Activated naive CD8-positive, alpha-beta T cell treated with anti-CD3 and anti-CD28 coated beads for 36 hours (primary cell): ENCODE measurements around the gene EIF6. TPM values are rescaled to one million over a fixed set of nuclear protein-coding genes. Genes with fewer than 3 reads are reported as not detected.
A peak's percentile ranks its signal among the peaks of the same experiment; 100 is the strongest.

ENCODE experiments used
- DNase-seq: peaks from one replicate; pipeline ENCODE4 v3.0.0; 2021
- H3K27ac Mint-ChIP-seq: one replicate; pipeline ENCODE4 v1.8.0; 2022; ENCODE audit warnings: mild to moderate bottlenecking, moderate library complexity, mixed read lengths
- H3K27me3 Mint-ChIP-seq: one replicate; pipeline ENCODE4 v1.8.0; 2022; ENCODE audit warnings: mild to moderate bottlenecking, mixed read lengths
- H3K36me3 Mint-ChIP-seq: one replicate; pipeline ENCODE4 v1.8.0; 2021; ENCODE audit warnings: mild to moderate bottlenecking, mixed read lengths
- H3K4me1 Mint-ChIP-seq: one replicate; pipeline ENCODE4 v1.8.0; 2021; ENCODE audit warnings: mixed read lengths
- H3K4me3 Mint-ChIP-seq: one replicate; pipeline ENCODE4 v1.8.0; 2022; ENCODE audit warnings: mild to moderate bottlenecking, moderate library complexity, mixed read lengths
- H3K9me3 Mint-ChIP-seq: one replicate; pipeline ENCODE4 v1.8.0; 2022; ENCODE audit warnings: mixed read lengths
- total RNA-seq, 2 experiments: library from RNA; stranded (reverse); gene quantifications; one replicate each; pipeline ENCODE4 v1.2.3, GENCODE V29; 2021

The EIF6 gene
- total RNA-seq, 2 experiments from 2014 or later, result 172 to 179 TPM

GRCh38 chr20:35291654-35292503 is 7.3 kb upstream of the EIF6 start, which contains the start of gene FAM83C:
TSS of gene FAM83C (minus strand) at chr20:35292425. CDS start at chr20:35292304, 121 bp downstream.
- no peaks in the 10 kb centered on the region for H3K27me3 Mint-ChIP-seq
- no peak within 1 kb of the TSS for H3K27ac Mint-ChIP-seq
- no peak within 1 kb of the TSS for H3K4me3 Mint-ChIP-seq
- no peak for DNase-seq
- no peaks in the 10 kb centered on the region for H3K4me1 Mint-ChIP-seq
- H3K9me3 Mint-ChIP-seq, result no peaks in the 10 kb centered on the region
- H3K36me3 Mint-ChIP-seq, result no peaks in the 10 kb centered on the region

DNA sequence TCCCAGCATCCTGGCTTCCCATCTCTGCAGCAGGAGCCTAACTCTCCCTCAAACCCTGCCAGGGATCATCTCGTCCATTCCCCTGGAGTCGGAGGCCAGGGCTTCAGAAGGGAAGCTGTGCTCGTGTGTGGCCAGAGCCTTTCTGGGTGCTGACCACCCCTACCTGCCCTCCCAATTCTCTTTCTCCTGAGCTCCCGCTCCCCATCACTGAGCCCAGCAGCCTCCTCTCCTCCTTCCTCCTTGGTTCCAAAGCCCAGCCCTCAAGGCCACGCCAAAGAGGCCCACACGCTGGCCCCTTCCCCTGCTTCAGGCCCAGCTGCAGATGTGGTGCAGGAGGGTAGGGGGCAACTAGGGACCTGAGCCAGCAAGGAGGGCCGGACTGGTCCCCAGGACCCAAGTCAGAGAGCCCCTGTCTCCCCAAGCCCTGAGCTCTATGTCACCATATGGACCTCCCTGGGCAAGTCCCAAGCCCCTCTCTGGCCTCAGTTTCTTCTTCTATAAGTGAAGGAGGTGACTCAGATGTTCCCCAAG is 6.4 kb upstream of the EIF6 start:
- Mint-ChIP-seq H3K27me3 (no peaks in the 10 kb centered on the region), H3K27ac (no peak overlapping the region), H3K36me3 (no peaks in the 10 kb centered on the region), H3K9me3 (no peaks in the 10 kb centered on the region), H3K4me3 (no peak overlapping the region), H3K4me1 (no peaks in the 10 kb centered on the region)
- no peak for DNase-seq

DNA sequence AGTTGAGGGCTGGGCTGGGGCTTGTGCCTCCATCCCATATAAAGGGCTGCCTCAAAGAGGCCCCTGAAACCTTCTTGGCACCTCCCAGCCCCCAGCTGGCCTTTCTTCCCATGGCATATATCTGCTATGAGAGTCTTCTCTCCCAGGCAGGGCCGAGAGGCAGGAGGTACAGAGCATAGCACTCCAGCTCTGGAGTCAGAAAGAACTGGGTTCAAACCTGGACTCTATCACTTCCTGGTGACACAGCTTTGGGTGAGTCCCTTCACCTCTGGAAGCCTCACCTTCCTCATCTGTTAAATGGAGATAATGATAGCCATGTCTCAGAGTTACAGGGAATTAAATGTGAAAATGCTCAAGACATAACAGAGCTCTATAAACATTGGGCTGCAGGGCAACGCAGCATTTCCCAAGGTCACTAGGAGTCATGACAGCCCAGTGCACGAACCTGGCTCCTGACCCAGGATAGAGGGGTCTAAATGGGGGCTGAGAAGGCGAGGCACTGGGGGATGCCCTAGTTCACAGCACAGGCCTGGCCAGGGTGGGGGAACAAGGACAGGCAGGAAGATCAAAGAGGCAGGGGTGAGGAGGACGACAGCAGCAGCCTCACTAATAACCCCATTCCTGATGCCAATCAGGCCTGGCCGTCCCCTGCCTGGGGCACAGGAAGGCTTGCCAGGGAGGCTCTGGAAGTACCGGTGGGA is 5.8 kb upstream of the EIF6 start:
- H3K36me3 Mint-ChIP-seq, result no peaks in the 10 kb centered on the region
- DNase-seq, result no peak
- no peak overlapping the region for H3K27ac Mint-ChIP-seq
- H3K4me1 Mint-ChIP-seq, result peaks cover 3% of the 10 kb centered on the region
- H3K27me3 Mint-ChIP-seq, result no peaks in the 10 kb centered on the region
- H3K4me3 Mint-ChIP-seq, result no peak overlapping the region
- H3K9me3 Mint-ChIP-seq, result no peaks in the 10 kb centered on the region

- DNase-seq, result no peak
- Mint-ChIP-seq H3K36me3 (peaks cover 11% of the 10 kb centered on the region), H3K4me1 (peaks cover 8% of the 10 kb centered on the region), H3K9me3 (no peaks in the 10 kb centered on the region), H3K27me3 (no peaks in the 10 kb centered on the region), H3K4me3 (no peak overlapping the region), H3K27ac (no peak overlapping the region)
Observed at GRCh38 chr20:35288325-35289060, 3.9 kb upstream of the EIF6 start.

- Mint-ChIP-seq H3K9me3 (no peaks in the 10 kb centered on the region), H3K36me3 (peaks cover 14% of the 10 kb centered on the region), H3K27me3 (no peaks in the 10 kb centered on the region), H3K4me1 (peaks cover 12% of the 10 kb centered on the region), H3K4me3 (no peak overlapping the region), H3K27ac (no peak overlapping the region)
- no peak for DNase-seq
Observed at GRCh38 chr20:35287509-35288324, 3.1 kb upstream of the EIF6 start.

GRCh38 chr20:35286899-35287508 is 2.4 kb upstream of the EIF6 start:
- DNase-seq, result no peak
- H3K9me3 Mint-ChIP-seq, result no peaks in the 10 kb centered on the region
- H3K4me3 Mint-ChIP-seq, result no peak overlapping the region
- no peaks in the 10 kb centered on the region for H3K27me3 Mint-ChIP-seq
- H3K4me1 Mint-ChIP-seq, result peaks cover 17% of the 10 kb centered on the region
- peaks cover 19% of the 10 kb centered on the region for H3K36me3 Mint-ChIP-seq
- no peak overlapping the region for H3K27ac Mint-ChIP-seq

- Mint-ChIP-seq H3K36me3 (peaks cover 24% of the 10 kb centered on the region), H3K4me1 (peaks cover 17% of the 10 kb centered on the region), H3K9me3 (no peaks in the 10 kb centered on the region), H3K27me3 (no peaks in the 10 kb centered on the region), H3K27ac (peak overlapping the region; percentile 57), H3K4me3 (peak overlapping the region; percentile 89)
- no peak for DNase-seq
Observed at GRCh38 chr20:35286077-35286898, 1.7 kb upstream of the EIF6 start.

GRCh38 chr20:35285806-35286076 is 1.2 kb upstream of the EIF6 start:
- no peaks in the 10 kb centered on the region for H3K9me3 Mint-ChIP-seq
- DNase-seq, result no peak
- peaks cover 24% of the 10 kb centered on the region for H3K36me3 Mint-ChIP-seq
- peaks cover 17% of the 10 kb centered on the region for H3K4me1 Mint-ChIP-seq
- H3K27me3 Mint-ChIP-seq, result no peaks in the 10 kb centered on the region
- H3K4me3 Mint-ChIP-seq, result peak overlapping the region; percentile 89
- H3K27ac Mint-ChIP-seq, result peak overlapping the region; percentile 57

GRCh38 chr20:35284992-35285805 is 627 bp upstream of the EIF6 start:
- H3K9me3 Mint-ChIP-seq, result no peaks in the 10 kb centered on the region
- peak overlapping the region; percentile 95 for H3K27ac Mint-ChIP-seq
- H3K4me3 Mint-ChIP-seq, result peak overlapping the region; percentile 89
- H3K4me1 Mint-ChIP-seq, result peaks cover 19% of the 10 kb centered on the region
- H3K27me3 Mint-ChIP-seq, result no peaks in the 10 kb centered on the region
- H3K36me3 Mint-ChIP-seq, result peaks cover 27% of the 10 kb centered on the region
- no peak for DNase-seq

GRCh38 chr20:35283441-35284266 is 918 bp downstream of the EIF6 start:
- Mint-ChIP-seq H3K4me1 (peaks cover 24% of the 10 kb centered on the region), H3K27ac (peak overlapping the region; percentile 95), H3K36me3 (peaks cover 34% of the 10 kb centered on the region), H3K27me3 (no peaks in the 10 kb centered on the region), H3K4me3 (peak overlapping the region; percentile 89), H3K9me3 (no peaks in the 10 kb centered on the region)
- no peak for DNase-seq

DNA sequence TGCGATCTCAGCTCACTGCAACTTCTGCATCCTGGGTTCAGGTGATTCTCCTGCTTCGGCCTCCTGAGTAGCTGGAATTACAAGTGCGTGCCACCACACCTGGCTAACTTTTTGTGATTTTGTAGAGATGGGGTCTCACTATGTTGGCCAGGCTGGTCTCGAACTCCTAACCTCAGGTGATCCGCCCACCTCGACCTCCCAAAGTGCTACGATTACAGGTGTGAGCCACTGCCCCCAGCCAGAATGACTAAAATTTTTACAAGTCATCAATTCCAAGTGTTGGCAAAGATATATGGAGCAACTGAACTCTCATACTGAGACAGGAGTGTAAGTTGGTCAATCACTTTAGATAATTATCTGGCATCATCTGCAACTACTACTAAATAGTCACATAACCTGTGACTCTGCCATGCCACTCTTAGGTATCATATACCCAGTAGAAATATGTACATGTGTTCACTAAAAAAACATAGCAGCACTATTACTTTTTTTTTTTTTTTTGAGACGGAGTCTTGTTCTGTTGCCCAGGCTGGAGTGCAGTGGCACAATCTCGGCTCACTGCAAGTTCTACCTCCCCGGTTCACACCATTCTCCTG is 3.0 kb downstream of the EIF6 start:
- Mint-ChIP-seq H3K27me3 (no peaks in the 10 kb centered on the region), H3K27ac (no peak overlapping the region), H3K4me1 (peaks cover 31% of the 10 kb centered on the region), H3K36me3 (peaks cover 48% of the 10 kb centered on the region), H3K4me3 (no peak overlapping the region), H3K9me3 (no peaks in the 10 kb centered on the region)
- DNase-seq, result no peak

DNA sequence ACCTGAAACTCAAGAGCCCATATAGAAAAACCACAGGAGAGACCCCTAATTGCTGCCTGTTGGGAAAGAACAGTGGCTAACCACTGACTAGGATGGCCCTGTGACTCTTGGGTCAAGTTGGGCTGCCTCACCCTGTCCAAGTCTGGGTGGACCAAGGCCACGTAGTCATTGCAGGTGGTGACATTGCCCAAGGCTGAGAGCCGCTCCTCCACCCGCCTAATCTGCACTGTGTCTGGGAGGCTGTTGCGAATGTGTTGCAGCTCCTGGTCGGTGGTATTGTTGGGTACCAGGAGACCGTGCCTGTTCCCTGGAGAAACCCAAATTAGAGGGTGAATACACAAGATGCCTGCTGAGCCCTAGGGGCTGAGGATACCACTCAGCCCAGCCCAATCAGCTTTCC is 4.0 kb downstream of the EIF6 start:
- Mint-ChIP-seq H3K4me1 (peaks cover 30% of the 10 kb centered on the region), H3K27ac (no peak overlapping the region), H3K27me3 (no peaks in the 10 kb centered on the region), H3K9me3 (no peaks in the 10 kb centered on the region), H3K4me3 (no peak overlapping the region), H3K36me3 (peaks cover 52% of the 10 kb centered on the region)
- no peak for DNase-seq
